Measurements from ENCODE around the gene FZD4. TPM values are rescaled to one million over a fixed set of nuclear protein-coding genes. Genes with fewer than 3 reads are reported as not detected.
A peak's percentile ranks its signal among the peaks of the same experiment; 100 is the strongest.

Gene FZD4
- total and polyA plus RNA-seq, 7 experiments from 2014 or later = not detected

- H3K9me3 Mint-ChIP-seq = no peaks in the 10 kb centered on the region
- Histone ChIP-seq H3K9me3 (ENCODE audit: control insufficient read depth in 2 of 3, low read length in 3 of 3) (no peaks in the 10 kb centered on the region), H3K36me3 (ENCODE audit: control insufficient read depth in 2 of 3, insufficient read depth in 3 of 3, low read length in 3 of 3) (no peaks in the 10 kb centered on the region), H3K4me3 (ENCODE audit: low read length) (no peak overlapping the region), H3K27ac (ENCODE audit: low read depth, low read length) (no peak overlapping the region), H3K4me1 (ENCODE audit: control insufficient read depth in 2 of 2, insufficient read depth in 2 of 2, low read length in 2 of 2) (no peaks in the 10 kb centered on the region), H3K27me3 (ENCODE audit: control insufficient read depth in 2 of 2, insufficient read depth in 2 of 2, low read length in 2 of 2) (no peaks in the 10 kb centered on the region)
- H3K36me3 Mint-ChIP-seq = no peaks in the 10 kb centered on the region
- peak overlapping the region in 1 of 9 donors; percentile 11 for H3K27ac Mint-ChIP-seq
- H3K4me3 Mint-ChIP-seq = no peak overlapping the region
- ChIA-PET CTCF (interaction anchor here (0.7 to 1.4 kb wide), 3 partner anchors 26 to 420 kb away, joined by 3 to 4 read pairs (median 3); no protein-coding TSS in a partner anchor), POLR2A (no interaction called here)
- DNase-seq (no peak), ATAC-seq (no peak)
- H3K4me1 Mint-ChIP-seq = peaks cover 0 to 2% (median 0%) of the 10 kb centered on the region in 7 donors
- intact Hi-C loops (cut with micrococcal nuclease) = no loop called here
- peaks cover 0 to 9% (median 0%) of the 10 kb centered on the region in 5 donors for H3K27me3 Mint-ChIP-seq
These were observed 21.2 kb downstream of the FZD4 start for GRCh38 chr11:86933891-86934581.

GRCh38 chr11:86932924-86933875 lies 22.0 kb downstream of the FZD4 start:
- H3K36me3 Mint-ChIP-seq = no peaks in the 10 kb centered on the region
- peaks cover 0 to 5% (median 0%) of the 10 kb centered on the region in 5 donors for H3K27me3 Mint-ChIP-seq
- H3K27me3 ChIP-seq (ENCODE audit: control insufficient read depth in 2 of 2, insufficient read depth in 2 of 2, low read length in 2 of 2) = no peaks in the 10 kb centered on the region
- DNase-seq = no peak
- H3K4me3 ChIP-seq (ENCODE audit: low read length) = no peak overlapping the region
- CTCF ChIA-PET = no interaction called here
- H3K9me3 Mint-ChIP-seq = no peaks in the 10 kb centered on the region
- no peak overlapping the region for H3K27ac Mint-ChIP-seq
- intact Hi-C loops (cut with micrococcal nuclease) = no loop called here
- no peaks in the 10 kb centered on the region for H3K9me3 ChIP-seq (ENCODE audit: control insufficient read depth in 2 of 3, low read length in 3 of 3)
- H3K4me1 ChIP-seq (ENCODE audit: control insufficient read depth in 2 of 2, insufficient read depth in 2 of 2, low read length in 2 of 2) = no peaks in the 10 kb centered on the region
- POLR2A ChIA-PET = no interaction called here
- ATAC-seq = no peak
- no peak overlapping the region for H3K27ac ChIP-seq (ENCODE audit: low read depth, low read length)
- H3K4me1 Mint-ChIP-seq = no peaks in the 10 kb centered on the region
- H3K36me3 ChIP-seq (ENCODE audit: control insufficient read depth in 2 of 3, insufficient read depth in 3 of 3, low read length in 3 of 3) = no peaks in the 10 kb centered on the region
- no peak overlapping the region for H3K4me3 Mint-ChIP-seq

- CTCF ChIA-PET = no interaction called here
- ATAC-seq = no peak
- intact Hi-C loops (cut with micrococcal nuclease) = no loop called here
These were observed 23.0 kb downstream of the FZD4 start for GRCh38 chr11:86932259-86932585.

GRCh38 chr11:86931548-86932258 lies 23.5 kb downstream of the FZD4 start:
- H3K27me3 Mint-ChIP-seq = peaks cover 0 to 5% (median 0%) of the 10 kb centered on the region in 5 donors
- Histone ChIP-seq H3K27me3 (ENCODE audit: control insufficient read depth in 2 of 2, insufficient read depth in 2 of 2, low read length in 2 of 2) (no peaks in the 10 kb centered on the region), H3K4me3 (ENCODE audit: low read length) (no peak overlapping the region), H3K4me1 (ENCODE audit: control insufficient read depth in 2 of 2, insufficient read depth in 2 of 2, low read length in 2 of 2) (no peaks in the 10 kb centered on the region), H3K36me3 (ENCODE audit: control insufficient read depth in 2 of 3, insufficient read depth in 3 of 3, low read length in 3 of 3) (no peaks in the 10 kb centered on the region), H3K9me3 (ENCODE audit: control insufficient read depth in 2 of 3, low read length in 3 of 3) (no peaks in the 10 kb centered on the region), H3K27ac (ENCODE audit: low read depth, low read length) (no peak overlapping the region)
- DNase-seq (no peak), ATAC-seq (no peak)
- ChIA-PET POLR2A (no interaction called here), CTCF (no interaction called here)
- no peaks in the 10 kb centered on the region for H3K9me3 Mint-ChIP-seq
- no peak overlapping the region for H3K27ac Mint-ChIP-seq
- intact Hi-C loops (cut with micrococcal nuclease) = no loop called here
- H3K36me3 Mint-ChIP-seq = no peaks in the 10 kb centered on the region
- no peak overlapping the region for H3K4me3 Mint-ChIP-seq
- no peaks in the 10 kb centered on the region for H3K4me1 Mint-ChIP-seq

More at GRCh38 chr11:86932259-86932585, 23.0 kb downstream of the FZD4 start:
- POLR2A ChIA-PET = no interaction called here
- Mint-ChIP-seq H3K9me3 (no peaks in the 10 kb centered on the region), H3K27me3 (peaks cover 0 to 5% (median 0%) of the 10 kb centered on the region in 5 donors), H3K27ac (no peak overlapping the region), H3K4me3 (no peak overlapping the region), H3K4me1 (no peaks in the 10 kb centered on the region), H3K36me3 (no peaks in the 10 kb centered on the region)
- Histone ChIP-seq H3K4me3 (ENCODE audit: low read length) (no peak overlapping the region), H3K27me3 (ENCODE audit: control insufficient read depth in 2 of 2, insufficient read depth in 2 of 2, low read length in 2 of 2) (no peaks in the 10 kb centered on the region), H3K36me3 (ENCODE audit: control insufficient read depth in 2 of 3, insufficient read depth in 3 of 3, low read length in 3 of 3) (no peaks in the 10 kb centered on the region), H3K27ac (ENCODE audit: low read depth, low read length) (no peak overlapping the region), H3K4me1 (ENCODE audit: control insufficient read depth in 2 of 2, insufficient read depth in 2 of 2, low read length in 2 of 2) (no peaks in the 10 kb centered on the region), H3K9me3 (ENCODE audit: control insufficient read depth in 2 of 3, low read length in 3 of 3) (no peaks in the 10 kb centered on the region)
- DNase-seq = no peak

GRCh38 chr11:86930957-86931547 lies 24.1 kb downstream of the FZD4 start:
- POLR2A ChIA-PET = no interaction called here
- no peak for DNase-seq
- H3K27ac Mint-ChIP-seq = no peak overlapping the region
- Histone ChIP-seq H3K4me3 (ENCODE audit: low read length) (no peak overlapping the region), H3K27me3 (ENCODE audit: control insufficient read depth in 2 of 2, insufficient read depth in 2 of 2, low read length in 2 of 2) (no peaks in the 10 kb centered on the region), H3K27ac (ENCODE audit: low read depth, low read length) (no peak overlapping the region), H3K9me3 (ENCODE audit: control insufficient read depth in 2 of 3, low read length in 3 of 3) (no peaks in the 10 kb centered on the region), H3K4me1 (ENCODE audit: control insufficient read depth in 2 of 2, insufficient read depth in 2 of 2, low read length in 2 of 2) (no peaks in the 10 kb centered on the region), H3K36me3 (ENCODE audit: control insufficient read depth in 2 of 3, insufficient read depth in 3 of 3, low read length in 3 of 3) (no peaks in the 10 kb centered on the region)
- CTCF ChIA-PET = no interaction called here
- H3K36me3 Mint-ChIP-seq = no peaks in the 10 kb centered on the region
- no peak overlapping the region for H3K4me3 Mint-ChIP-seq
- peaks cover 0 to 5% (median 0%) of the 10 kb centered on the region in 5 donors for H3K27me3 Mint-ChIP-seq
- intact Hi-C loops (cut with micrococcal nuclease) = no loop called here
- no peaks in the 10 kb centered on the region for H3K9me3 Mint-ChIP-seq
- H3K4me1 Mint-ChIP-seq = no peaks in the 10 kb centered on the region
- no peak for ATAC-seq

GRCh38 chr11:86926975-86927374 lies 28.2 kb downstream of the FZD4 start:
- Histone ChIP-seq H3K27me3 (ENCODE audit: control insufficient read depth in 2 of 2, insufficient read depth in 2 of 2, low read length in 2 of 2) (no peaks in the 10 kb centered on the region), H3K4me3 (ENCODE audit: low read length) (no peak overlapping the region), H3K9me3 (ENCODE audit: control insufficient read depth in 2 of 3, low read length in 3 of 3) (no peaks in the 10 kb centered on the region), H3K27ac (ENCODE audit: low read depth, low read length) (no peak overlapping the region), H3K4me1 (ENCODE audit: control insufficient read depth in 2 of 2, insufficient read depth in 2 of 2, low read length in 2 of 2) (no peaks in the 10 kb centered on the region), H3K36me3 (ENCODE audit: control insufficient read depth in 2 of 3, insufficient read depth in 3 of 3, low read length in 3 of 3) (no peaks in the 10 kb centered on the region)
- ChIA-PET CTCF (no interaction called here), POLR2A (no interaction called here)
- intact Hi-C loops (cut with micrococcal nuclease) = no loop called here
- ATAC-seq = no peak
- Mint-ChIP-seq H3K36me3 (no peaks in the 10 kb centered on the region), H3K4me3 (no peak overlapping the region), H3K4me1 (no peaks in the 10 kb centered on the region), H3K27ac (no peak overlapping the region), H3K27me3 (peaks cover 0 to 5% (median 0%) of the 10 kb centered on the region in 5 donors), H3K9me3 (no peaks in the 10 kb centered on the region)
- DNase-seq = no peak

Data from naive thymus-derived CD4-positive, alpha-beta T cell (primary cell).